ENCODE measurements around the gene MYBPC2. TPM values are rescaled to one million over a fixed set of nuclear protein-coding genes. Genes with fewer than 3 reads are reported as not detected.

The MYBPC2 gene
- total and polyA plus RNA-seq, 9 of the 15 experiments (the other 6 are each of a cell fraction or from before 2014, with no cell fraction given): 0.01 to 0.14 (median 0.04) TPM; not detected in 6

DNA sequence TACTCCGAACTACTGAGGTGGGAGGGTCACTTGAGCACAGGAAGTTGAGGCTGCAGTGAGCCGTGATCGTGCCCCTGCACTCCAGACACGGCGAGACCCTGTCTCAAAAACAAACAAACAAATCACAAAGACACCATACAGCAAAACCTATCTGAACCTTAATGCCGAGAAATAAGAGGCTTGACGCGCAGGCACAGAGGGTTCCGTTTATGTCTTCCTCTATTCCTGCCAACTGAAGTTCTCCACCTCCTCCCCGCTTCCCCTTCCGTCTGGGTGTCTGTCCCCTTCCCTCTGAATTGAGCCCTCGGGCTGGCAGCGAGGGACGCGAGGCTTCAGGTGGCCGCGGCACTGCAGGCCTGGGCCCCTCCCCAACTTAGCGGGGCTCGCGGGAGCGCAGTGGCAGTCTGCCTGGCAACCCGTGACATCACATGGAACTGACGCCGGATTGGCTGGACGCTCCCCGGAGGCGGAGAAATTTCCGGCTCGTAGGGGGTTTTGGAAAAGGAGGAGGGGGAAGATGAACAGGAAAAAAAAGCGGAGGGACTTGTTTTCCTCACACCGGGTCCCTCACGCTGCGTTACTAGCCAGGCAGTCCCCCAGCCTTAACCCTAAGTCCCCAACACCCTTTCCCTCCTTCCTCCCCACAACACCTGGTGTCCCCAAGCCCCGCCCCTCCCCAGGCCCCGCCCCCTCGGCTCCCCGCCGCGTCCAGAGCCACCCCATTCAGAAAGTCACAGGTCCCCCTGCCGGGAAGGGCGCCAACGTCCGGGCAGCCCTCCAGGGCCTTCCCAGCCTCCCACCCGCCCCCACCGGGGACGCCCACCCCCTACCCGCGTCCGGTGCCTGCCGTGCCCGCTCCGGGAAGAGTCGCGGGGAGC, 1.1 kb upstream of the MYBPC2 start (continued):
- TF ChIP-seq NFATC3 (IDR thresholded peaks at IDR 0.05): no peak
- TF ChIP-seq, protein P1, sequence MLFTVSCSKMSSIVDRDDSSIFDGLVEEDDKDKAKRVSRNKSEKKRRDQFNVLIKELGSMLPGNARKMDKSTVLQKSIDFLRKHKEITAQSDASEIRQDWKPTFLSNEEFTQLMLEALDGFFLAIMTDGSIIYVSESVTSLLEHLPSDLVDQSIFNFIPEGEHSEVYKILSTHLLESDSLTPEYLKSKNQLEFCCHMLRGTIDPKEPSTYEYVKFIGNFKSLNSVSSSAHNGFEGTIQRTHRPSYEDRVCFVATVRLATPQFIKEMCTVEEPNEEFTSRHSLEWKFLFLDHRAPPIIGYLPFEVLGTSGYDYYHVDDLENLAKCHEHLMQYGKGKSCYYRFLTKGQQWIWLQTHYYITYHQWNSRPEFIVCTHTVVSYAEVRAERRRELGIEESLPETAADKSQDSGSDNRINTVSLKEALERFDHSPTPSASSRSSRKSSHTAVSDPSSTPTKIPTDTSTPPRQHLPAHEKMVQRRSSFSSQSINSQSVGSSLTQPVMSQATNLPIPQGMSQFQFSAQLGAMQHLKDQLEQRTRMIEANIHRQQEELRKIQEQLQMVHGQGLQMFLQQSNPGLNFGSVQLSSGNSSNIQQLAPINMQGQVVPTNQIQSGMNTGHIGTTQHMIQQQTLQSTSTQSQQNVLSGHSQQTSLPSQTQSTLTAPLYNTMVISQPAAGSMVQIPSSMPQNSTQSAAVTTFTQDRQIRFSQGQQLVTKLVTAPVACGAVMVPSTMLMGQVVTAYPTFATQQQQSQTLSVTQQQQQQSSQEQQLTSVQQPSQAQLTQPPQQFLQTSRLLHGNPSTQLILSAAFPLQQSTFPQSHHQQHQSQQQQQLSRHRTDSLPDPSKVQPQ (CRISPR knock-in tag; IDR thresholded peaks at IDR 0.05; ENCODE audit: borderline replicate concordance): no peak
- TF ChIP-seq RBM39 (optimal IDR thresholded peaks at IDR 0.05; ENCODE audit: low read depth, low read length): no peak
- TF ChIP-seq, protein P2, sequence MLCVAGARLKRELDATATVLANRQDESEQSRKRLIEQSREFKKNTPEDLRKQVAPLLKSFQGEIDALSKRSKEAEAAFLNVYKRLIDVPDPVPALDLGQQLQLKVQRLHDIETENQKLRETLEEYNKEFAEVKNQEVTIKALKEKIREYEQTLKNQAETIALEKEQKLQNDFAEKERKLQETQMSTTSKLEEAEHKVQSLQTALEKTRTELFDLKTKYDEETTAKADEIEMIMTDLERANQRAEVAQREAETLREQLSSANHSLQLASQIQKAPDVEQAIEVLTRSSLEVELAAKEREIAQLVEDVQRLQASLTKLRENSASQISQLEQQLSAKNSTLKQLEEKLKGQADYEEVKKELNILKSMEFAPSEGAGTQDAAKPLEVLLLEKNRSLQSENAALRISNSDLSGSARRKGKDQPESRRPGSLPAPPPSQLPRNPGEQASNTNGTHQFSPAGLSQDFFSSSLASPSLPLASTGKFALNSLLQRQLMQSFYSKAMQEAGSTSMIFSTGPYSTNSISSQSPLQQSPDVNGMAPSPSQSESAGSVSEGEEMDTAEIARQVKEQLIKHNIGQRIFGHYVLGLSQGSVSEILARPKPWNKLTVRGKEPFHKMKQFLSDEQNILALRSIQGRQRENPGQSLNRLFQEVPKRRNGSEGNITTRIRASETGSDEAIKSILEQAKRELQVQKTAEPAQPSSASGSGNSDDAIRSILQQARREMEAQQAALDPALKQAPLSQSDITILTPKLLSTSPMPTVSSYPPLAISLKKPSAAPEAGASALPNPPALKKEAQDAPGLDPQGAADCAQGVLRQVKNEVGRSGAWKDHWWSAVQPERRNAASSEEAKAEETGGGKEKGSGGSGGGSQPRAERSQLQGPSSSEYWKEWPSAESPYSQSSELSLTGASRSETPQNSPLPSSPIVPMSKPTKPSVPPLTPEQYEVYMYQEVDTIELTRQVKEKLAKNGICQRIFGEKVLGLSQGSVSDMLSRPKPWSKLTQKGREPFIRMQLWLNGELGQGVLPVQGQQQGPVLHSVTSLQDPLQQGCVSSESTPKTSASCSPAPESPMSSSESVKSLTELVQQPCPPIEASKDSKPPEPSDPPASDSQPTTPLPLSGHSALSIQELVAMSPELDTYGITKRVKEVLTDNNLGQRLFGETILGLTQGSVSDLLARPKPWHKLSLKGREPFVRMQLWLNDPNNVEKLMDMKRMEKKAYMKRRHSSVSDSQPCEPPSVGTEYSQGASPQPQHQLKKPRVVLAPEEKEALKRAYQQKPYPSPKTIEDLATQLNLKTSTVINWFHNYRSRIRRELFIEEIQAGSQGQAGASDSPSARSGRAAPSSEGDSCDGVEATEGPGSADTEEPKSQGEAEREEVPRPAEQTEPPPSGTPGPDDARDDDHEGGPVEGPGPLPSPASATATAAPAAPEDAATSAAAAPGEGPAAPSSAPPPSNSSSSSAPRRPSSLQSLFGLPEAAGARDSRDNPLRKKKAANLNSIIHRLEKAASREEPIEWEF (CRISPR knock-in tag; IDR thresholded peaks at IDR 0.05): no peak
- no peak for TF ChIP-seq SMAD2 (IDR thresholded peaks at IDR 0.05; ENCODE audit: low read depth, low read length)
- TF ChIP-seq, protein P3, sequence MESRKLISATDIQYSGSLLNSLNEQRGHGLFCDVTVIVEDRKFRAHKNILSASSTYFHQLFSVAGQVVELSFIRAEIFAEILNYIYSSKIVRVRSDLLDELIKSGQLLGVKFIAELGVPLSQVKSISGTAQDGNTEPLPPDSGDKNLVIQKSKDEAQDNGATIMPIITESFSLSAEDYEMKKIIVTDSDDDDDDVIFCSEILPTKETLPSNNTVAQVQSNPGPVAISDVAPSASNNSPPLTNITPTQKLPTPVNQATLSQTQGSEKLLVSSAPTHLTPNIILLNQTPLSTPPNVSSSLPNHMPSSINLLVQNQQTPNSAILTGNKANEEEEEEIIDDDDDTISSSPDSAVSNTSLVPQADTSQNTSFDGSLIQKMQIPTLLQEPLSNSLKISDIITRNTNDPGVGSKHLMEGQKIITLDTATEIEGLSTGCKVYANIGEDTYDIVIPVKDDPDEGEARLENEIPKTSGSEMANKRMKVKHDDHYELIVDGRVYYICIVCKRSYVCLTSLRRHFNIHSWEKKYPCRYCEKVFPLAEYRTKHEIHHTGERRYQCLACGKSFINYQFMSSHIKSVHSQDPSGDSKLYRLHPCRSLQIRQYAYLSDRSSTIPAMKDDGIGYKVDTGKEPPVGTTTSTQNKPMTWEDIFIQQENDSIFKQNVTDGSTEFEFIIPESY (CRISPR knock-in tag; IDR thresholded peaks at IDR 0.05): no peak
- TF ChIP-seq, protein P4, sequence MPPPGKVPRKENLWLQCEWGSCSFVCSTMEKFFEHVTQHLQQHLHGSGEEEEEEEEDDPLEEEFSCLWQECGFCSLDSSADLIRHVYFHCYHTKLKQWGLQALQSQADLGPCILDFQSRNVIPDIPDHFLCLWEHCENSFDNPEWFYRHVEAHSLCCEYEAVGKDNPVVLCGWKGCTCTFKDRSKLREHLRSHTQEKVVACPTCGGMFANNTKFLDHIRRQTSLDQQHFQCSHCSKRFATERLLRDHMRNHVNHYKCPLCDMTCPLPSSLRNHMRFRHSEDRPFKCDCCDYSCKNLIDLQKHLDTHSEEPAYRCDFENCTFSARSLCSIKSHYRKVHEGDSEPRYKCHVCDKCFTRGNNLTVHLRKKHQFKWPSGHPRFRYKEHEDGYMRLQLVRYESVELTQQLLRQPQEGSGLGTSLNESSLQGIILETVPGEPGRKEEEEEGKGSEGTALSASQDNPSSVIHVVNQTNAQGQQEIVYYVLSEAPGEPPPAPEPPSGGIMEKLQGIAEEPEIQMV (tag; conservative IDR thresholded peaks at IDR 0.05; ENCODE audit: low read depth): no peak
- no peak for TF ChIP-seq HMG20A (CRISPR knock-in tag; conservative IDR thresholded peaks at IDR 0.05)
- TF ChIP-seq, protein P5, sequence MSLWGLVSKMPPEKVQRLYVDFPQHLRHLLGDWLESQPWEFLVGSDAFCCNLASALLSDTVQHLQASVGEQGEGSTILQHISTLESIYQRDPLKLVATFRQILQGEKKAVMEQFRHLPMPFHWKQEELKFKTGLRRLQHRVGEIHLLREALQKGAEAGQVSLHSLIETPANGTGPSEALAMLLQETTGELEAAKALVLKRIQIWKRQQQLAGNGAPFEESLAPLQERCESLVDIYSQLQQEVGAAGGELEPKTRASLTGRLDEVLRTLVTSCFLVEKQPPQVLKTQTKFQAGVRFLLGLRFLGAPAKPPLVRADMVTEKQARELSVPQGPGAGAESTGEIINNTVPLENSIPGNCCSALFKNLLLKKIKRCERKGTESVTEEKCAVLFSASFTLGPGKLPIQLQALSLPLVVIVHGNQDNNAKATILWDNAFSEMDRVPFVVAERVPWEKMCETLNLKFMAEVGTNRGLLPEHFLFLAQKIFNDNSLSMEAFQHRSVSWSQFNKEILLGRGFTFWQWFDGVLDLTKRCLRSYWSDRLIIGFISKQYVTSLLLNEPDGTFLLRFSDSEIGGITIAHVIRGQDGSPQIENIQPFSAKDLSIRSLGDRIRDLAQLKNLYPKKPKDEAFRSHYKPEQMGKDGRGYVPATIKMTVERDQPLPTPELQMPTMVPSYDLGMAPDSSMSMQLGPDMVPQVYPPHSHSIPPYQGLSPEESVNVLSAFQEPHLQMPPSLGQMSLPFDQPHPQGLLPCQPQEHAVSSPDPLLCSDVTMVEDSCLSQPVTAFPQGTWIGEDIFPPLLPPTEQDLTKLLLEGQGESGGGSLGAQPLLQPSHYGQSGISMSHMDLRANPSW (CRISPR knock-in tag; IDR thresholded peaks at IDR 0.05): no peak
- TF ChIP-seq RFX5 (IDR thresholded peaks at IDR 0.05; ENCODE audit: low read depth, low read length): peak; percentile 98

Measured in K562 (cell line).